ENCODE results near the gene RCAN2.
"Not testable (repeated sequence)": the region's sequence is repeated elsewhere in the genome, so short reads cannot be mapped to it uniquely, and the experiment has no call there.

The RCAN2 gene

DNA sequence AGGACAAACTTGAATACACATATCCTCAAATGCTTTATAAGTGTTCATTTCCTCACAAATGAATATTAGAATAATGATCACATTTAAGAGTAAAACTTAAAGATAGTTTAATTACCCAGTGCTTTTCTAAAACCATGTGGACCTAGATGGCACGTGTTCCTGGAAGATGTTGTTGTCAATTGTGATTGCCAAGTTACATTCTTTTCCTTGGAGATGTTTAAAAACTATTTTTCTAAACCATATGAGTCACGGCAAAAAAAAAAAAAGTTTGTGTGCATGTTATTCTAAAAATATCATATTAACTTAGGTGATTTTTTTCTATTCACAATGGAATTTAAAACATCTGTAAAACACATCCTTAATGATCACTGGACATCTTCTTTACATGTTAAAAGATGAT, 51.1 kb downstream of the RCAN2 start:
- no peak for DNase-seq

GRCh38 chr6:46438245-46438644, 53.0 kb downstream of the RCAN2 start:
- no peak for DNase-seq

GRCh38 chr6:46437671-46438221, 53.5 kb downstream of the RCAN2 start:
- no peak for DNase-seq

- DNase-seq, result no peak
Observed at GRCh38 chr6:46422619-46423018, 68.6 kb downstream of the RCAN2 start.

DNA sequence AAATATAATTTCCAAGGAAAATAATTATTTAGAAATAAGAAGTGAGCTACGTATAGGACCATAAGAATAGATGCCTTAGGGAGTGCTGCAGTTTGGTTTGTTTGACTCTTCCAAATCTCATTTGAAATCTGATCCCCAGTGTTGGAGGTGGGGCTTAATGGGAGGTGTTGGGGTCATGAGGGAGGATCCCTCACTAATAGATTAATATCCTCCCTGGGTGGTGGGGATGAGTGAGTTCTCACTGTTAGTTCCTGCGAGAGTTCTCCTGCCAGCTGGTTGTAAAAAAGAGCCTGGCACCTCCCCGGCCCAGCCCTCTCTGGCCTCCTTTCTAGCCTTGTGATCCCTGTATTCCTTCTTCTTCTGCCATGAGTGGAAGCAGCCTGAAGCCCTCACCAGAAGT, 69.3 kb downstream of the RCAN2 start:
- DNase-seq, result no peak

- DNase-seq, result no peak
Observed at GRCh38 chr6:46420921-46421638, 70.2 kb downstream of the RCAN2 start.

- DNase-seq, result peak; percentile 39 to 56
Observed at GRCh38 chr6:46419576-46420002, 71.7 kb downstream of the RCAN2 start.

GRCh38 chr6:46414398-46414797, 76.9 kb downstream of the RCAN2 start:
- DNase-seq, result no peak

- DNase-seq, result no peak
Observed at GRCh38 chr6:46412662-46413061, 78.6 kb downstream of the RCAN2 start.

- DNase-seq, result no peak
Observed at GRCh38 chr6:46411456-46412197, 79.6 kb downstream of the RCAN2 start.

DNA sequence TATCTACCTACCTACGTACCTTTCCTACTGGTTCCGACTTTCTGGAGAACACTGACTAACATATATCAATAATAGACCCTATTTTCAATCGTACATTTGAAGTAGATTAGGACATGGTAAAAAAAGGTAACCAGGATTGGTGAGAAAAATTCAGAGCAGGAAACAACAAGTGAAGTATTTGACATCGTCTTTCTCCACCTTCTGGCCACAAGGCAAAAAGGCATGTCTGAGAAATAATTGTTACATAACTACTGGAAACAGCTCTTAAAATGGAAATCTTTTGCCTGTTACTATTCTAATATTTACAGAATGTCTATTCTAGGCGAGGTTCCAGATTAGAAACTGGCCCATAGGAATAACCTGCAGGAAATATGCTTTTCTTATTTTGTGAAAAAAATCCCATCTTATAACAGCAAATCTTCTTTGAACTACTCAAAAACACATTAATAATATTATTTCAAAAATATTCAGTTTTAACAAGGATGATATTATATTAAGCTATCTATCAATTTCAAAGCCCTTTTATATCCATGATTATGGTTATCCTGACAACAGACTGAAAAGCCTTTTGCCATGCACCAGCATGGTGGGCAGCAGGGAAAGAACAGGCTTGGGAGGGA, 80.8 kb downstream of the RCAN2 start:
- peak; percentile 39 to 68 for DNase-seq

DNA sequence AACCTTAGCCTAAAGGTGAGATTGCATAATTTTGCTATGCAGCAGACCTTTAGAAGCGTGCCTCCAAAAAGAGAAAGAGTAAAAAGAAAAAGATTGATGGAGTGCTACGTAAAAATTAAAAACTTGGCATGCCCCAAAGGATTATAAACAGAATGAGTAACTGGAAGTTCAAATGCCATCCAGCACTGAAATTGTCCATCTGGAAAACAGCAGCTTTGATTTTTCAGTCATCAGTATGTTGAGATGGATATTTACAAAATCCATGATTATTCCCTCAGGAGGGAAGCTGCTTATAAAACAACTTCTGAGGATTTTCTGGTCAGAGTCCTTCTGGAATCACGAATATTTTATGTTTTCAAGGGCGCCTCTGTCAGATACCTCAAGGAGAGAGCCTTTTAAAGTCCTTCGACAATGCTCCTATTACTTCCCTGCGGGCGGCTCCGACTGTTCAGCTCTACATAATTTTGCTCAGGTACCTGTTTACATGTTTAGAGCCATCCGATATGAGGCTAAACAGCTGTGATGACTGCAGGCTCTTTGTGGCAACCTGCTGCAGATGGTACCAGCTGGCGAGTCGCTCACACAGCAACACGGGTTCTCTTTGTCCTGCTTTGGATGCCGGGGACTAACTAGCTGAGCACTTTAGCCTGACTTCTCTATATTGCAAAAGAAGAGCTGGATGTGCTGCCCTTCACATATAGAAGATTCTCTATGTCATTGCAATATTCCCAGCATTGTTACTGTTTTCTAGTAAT, 83.3 kb downstream of the RCAN2 start:
- DNase-seq, result no peak

DNA sequence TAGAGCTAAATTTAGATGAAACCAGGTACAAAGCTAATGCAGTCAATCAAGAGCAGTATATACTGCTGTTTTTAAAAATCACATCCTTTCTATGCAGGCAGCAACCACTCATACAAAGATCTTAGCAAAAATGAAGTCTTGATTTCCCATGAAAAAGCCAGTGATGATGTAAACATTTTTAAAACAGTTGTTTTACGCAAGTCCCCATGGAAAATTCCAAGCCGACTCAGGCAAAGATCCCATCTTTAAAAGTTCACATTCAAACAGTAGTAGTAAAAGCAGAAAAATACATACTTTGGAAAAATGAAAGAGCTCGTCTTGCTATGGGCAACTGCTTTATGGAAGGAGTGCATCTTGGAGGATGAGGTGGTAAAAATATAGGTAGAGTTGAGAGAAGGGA, 84.0 kb downstream of the RCAN2 start:
- DNase-seq, result no peak

GRCh38 chr6:46405620-46406180, 85.5 kb downstream of the RCAN2 start:
- DNase-seq, result not testable (repeated sequence)

DNA sequence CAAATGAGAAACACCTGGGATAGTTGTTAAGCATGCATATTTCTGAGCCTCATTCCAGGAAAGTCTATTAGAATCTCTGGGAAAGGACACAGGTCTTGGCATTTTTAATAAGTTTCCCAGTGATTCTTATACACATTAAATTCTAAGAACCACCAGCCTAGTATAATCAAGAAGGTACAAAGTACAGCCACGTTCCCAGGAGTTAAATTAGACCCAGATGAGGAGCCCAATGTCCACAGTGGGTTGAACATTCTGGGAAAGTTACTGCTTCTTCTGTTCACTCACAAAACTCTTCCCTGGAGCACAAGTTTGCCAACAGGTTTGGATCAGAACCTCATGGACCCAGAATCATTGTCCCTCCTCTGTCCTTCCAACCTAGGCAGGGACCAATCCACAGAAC, 90.4 kb downstream of the RCAN2 start:
- no peak for DNase-seq

GRCh38 chr6:46395530-46395929, 95.7 kb downstream of the RCAN2 start:
- DNase-seq, result no peak

- no peak for DNase-seq
Observed at GRCh38 chr6:46393940-46394337, 97.3 kb downstream of the RCAN2 start.

GRCh38 chr6:46393161-46393939, 97.9 kb downstream of the RCAN2 start:
- no peak for DNase-seq

DNA sequence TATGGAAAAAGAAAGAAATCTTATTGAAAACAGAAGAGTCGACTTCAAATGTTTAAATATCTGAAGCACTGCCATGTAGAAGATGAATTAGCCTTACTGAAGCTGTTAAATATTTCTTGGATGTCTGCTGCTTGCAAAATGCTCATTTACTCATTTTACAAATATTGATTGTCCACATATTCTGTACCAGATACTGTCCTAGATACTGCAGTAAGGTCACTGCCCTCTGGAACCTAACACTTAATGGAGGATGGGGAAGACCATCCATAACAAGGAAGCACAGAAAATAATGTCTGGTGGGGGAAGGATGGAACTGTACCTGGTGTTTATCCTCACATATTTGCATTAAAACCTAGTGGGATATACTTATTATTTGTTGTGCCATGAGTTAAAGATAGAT, 99.0 kb downstream of the RCAN2 start:
- no peak for DNase-seq

GRCh38 chr6:46390153-46390876, 100.9 kb downstream of the RCAN2 start:
- DNase-seq, result no peak

DNA sequence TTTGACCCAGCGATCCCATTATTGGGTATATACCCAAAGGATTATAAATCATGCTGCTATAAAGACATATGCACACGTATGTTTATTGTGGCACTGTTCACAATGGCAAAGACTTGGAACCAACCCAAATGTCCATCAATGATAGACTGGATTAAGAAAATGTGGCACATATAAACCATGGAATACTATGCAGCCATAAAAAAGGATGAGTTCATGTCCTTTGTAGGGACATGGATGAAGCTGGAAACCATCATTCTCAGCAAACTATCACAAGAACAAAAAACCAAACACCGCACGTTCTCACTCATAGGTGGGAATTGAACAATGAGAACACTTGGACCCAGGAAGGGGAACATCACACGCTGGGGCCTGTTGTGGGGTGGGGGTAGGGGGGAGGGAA, 103.5 kb downstream of the RCAN2 start:
- DNase-seq, result not testable (repeated sequence)

Measured in NCI-H2081 (cell line).